Right lung (tissue), 10 donors: ENCODE measurements around the gene KLF7. TPM values are rescaled to one million over a fixed set of nuclear protein-coding genes. Genes with fewer than 3 reads are reported as not detected.

Experiments
- DNase-seq, 2 donors: peaks; one replicate each; pipeline ENCODE4 v3.0.0-alpha.2; 2013
- long read RNA-seq, 8 donors: transcript quantifications; one replicate each; lab custom pipeline, GENCODE V29; 2026
- polyA plus RNA-seq, 5 donors: library from polyadenylated mRNA; unstranded; fragments of 120-200 nt; gene quantifications; one replicate each; pipeline versions ENCODE4 v1.2.1 to v1.2.3, GENCODE V29; 2013; ENCODE audit warnings: inconsistent platforms in 1 of 5, low replicate concordance in 1 of 5; ENCODE audit not compliant: insufficient read length in 5 of 5, insufficient read depth in 1 of 5

The KLF7 gene
- polyA plus RNA-seq, result 10 to 100 TPM; 12.9 to 19.6 (median 17.5) TPM
- long read RNA-seq, donor 1, full-length matches to known transcripts, result 8 of 8 reads
- long read RNA-seq, donor 1, partial matches to known transcripts, result 0 of 8 reads
- long read RNA-seq, donor 1, other reads (novel, unspliced or antisense), result 0 of 8 reads
- long read RNA-seq, donor 2, full-length matches to known transcripts, result 2 of 2 reads
- long read RNA-seq, donor 2, partial matches to known transcripts, result 0 of 2 reads
- long read RNA-seq, donor 2, other reads (novel, unspliced or antisense), result 0 of 2 reads
- long read RNA-seq, donor 3, full-length matches to known transcripts, result 2 of 2 reads
- long read RNA-seq, donor 3, partial matches to known transcripts, result 0 of 2 reads
- long read RNA-seq, donor 3, other reads (novel, unspliced or antisense), result 0 of 2 reads
- long read RNA-seq, donor 4, full-length matches to known transcripts, result 1 of 1 reads
- long read RNA-seq, donor 4, partial matches to known transcripts, result 0 of 1 reads
- long read RNA-seq, donor 4, other reads (novel, unspliced or antisense), result 0 of 1 reads
- long read RNA-seq, donor 5, full-length matches to known transcripts, result 5 of 5 reads
- long read RNA-seq, donor 5, partial matches to known transcripts, result 0 of 5 reads
- long read RNA-seq, donor 5, other reads (novel, unspliced or antisense), result 0 of 5 reads
- long read RNA-seq, donor 6, full-length matches to known transcripts, result 7 of 7 reads
- long read RNA-seq, donor 6, partial matches to known transcripts, result 0 of 7 reads
- long read RNA-seq, donor 6, other reads (novel, unspliced or antisense), result 0 of 7 reads
- long read RNA-seq, donor 7, full-length matches to known transcripts, result 5 of 5 reads
- long read RNA-seq, donor 7, partial matches to known transcripts, result 0 of 5 reads
- long read RNA-seq, donor 7, other reads (novel, unspliced or antisense), result 0 of 5 reads
- long read RNA-seq, donor 8, result 0 reads

- peak in 1 of 2 donors; percentile 68 for DNase-seq
Observed at GRCh38 chr2:207165121-207166038, at the start of gene KLF7. TSS of gene KLF7 (minus strand) at chr2:207165948. CDS start at chr2:207165568, 380 bp downstream.

GRCh38 chr2:207215308-207215707 is 49.6 kb upstream of the KLF7 start:
- no peak for DNase-seq

- DNase-seq, result no peak
Observed at GRCh38 chr2:207214446-207214845, 48.7 kb upstream of the KLF7 start.

GRCh38 chr2:207206011-207206410 is 40.3 kb upstream of the KLF7 start:
- DNase-seq, result no peak

- DNase-seq, result no peak
Observed at GRCh38 chr2:207205173-207205957, 39.6 kb upstream of the KLF7 start.

- DNase-seq, result no peak
Observed at GRCh38 chr2:207203056-207203455, 37.3 kb upstream of the KLF7 start.

- DNase-seq, result peak; percentile 16 to 17
Observed at GRCh38 chr2:207202645-207203044, 36.9 kb upstream of the KLF7 start.

- no peak for DNase-seq
Observed at GRCh38 chr2:207201416-207201815, 35.7 kb upstream of the KLF7 start.

GRCh38 chr2:207200136-207200535 is 34.4 kb upstream of the KLF7 start:
- no peak for DNase-seq

- no peak for DNase-seq
Observed at GRCh38 chr2:207194028-207194427, 28.3 kb upstream of the KLF7 start.

- no peak for DNase-seq
Observed at GRCh38 chr2:207188626-207189419, 23.1 kb upstream of the KLF7 start.

GRCh38 chr2:207185372-207185771 is 19.6 kb upstream of the KLF7 start:
- no peak for DNase-seq

GRCh38 chr2:207184768-207185167 is 19.0 kb upstream of the KLF7 start:
- no peak for DNase-seq

- no peak for DNase-seq
Observed at GRCh38 chr2:207184348-207184747, 18.6 kb upstream of the KLF7 start.

GRCh38 chr2:207183506-207183905 is 17.8 kb upstream of the KLF7 start:
- no peak for DNase-seq

- DNase-seq, result no peak
Observed at GRCh38 chr2:207182911-207183310, 17.2 kb upstream of the KLF7 start.

GRCh38 chr2:207181526-207182274 is 16.0 kb upstream of the KLF7 start:
- no peak for DNase-seq

GRCh38 chr2:207180741-207181140 is 15.0 kb upstream of the KLF7 start:
- no peak for DNase-seq

- DNase-seq, result no peak
Observed at GRCh38 chr2:207176247-207176646, 10.5 kb upstream of the KLF7 start.
